Upper lobe of left lung (tissue), 6 donors: Measurements from ENCODE around the gene CUX1. TPM values are rescaled to one million over a fixed set of nuclear protein-coding genes. Genes with fewer than 3 reads are reported as not detected.

ENCODE experiments used
- ATAC-seq, 2 donors: fragments of 200-7000 bp; cut with Tn5 transposase; one replicate each; pipeline ENCODE4 v1.9.1; 2022; ENCODE audit warnings: mild to moderate bottlenecking in 2 of 2, moderate library complexity in 2 of 2; ENCODE audit not compliant: low FRiP score in 2 of 2
- DNase-seq, 2 donors: peaks; one replicate each; pipeline ENCODE4 v3.0.0-alpha.2; 2019 to 2020
- H3K27ac ChIP-seq, 4 donors: fragments of 200-600 bp; sonication (generic); one replicate each; pipeline ENCODE4 v1.5.1; 2016 to 2019
- H3K27me3 ChIP-seq, 4 donors: fragments of 200-600 bp; sonication (generic); one replicate each; pipeline ENCODE4 v1.5.1; 2017 to 2019
- H3K36me3 ChIP-seq, 4 donors: fragments of 200-600 bp; sonication (generic); one replicate each; pipeline ENCODE4 v1.5.1; 2016 to 2019
- H3K4me1 ChIP-seq, 4 donors: fragments of 200-600 bp; sonication (generic); one replicate each; pipeline ENCODE4 v1.5.1; 2018 to 2019
- H3K4me3 ChIP-seq, 4 donors: fragments of 200-600 bp; sonication (generic); one replicate each; pipeline ENCODE4 v1.5.1; 2017 to 2019; ENCODE audit warnings: mild to moderate bottlenecking in 2 of 4, moderate library complexity in 1 of 4
- H3K9me3 ChIP-seq, 4 donors: fragments of 200-600 bp; sonication (generic); one replicate each; pipeline ENCODE4 v1.5.1; 2018 to 2019
- CTCF ChIP-seq, 6 experiments: fragments of 450-650 bp in 4 of 6; fragments of 200-600 bp in 2 of 6; sonication (generic) in 2 of 6; IDR thresholded peaks; one replicate each; pipeline ENCODE4 v1.5.1; 2016 to 2019; ENCODE audit warnings: antibody characterized with exemption in 6 of 6
- EP300 ChIP-seq, 4 donors: sonication (generic); formaldehyde crosslinking; IDR thresholded peaks; one replicate each; pipeline ENCODE4 v1.5.1; 2017; ENCODE audit warnings: antibody characterized with exemption in 4 of 4, control low read depth in 2 of 4
- POLR2A ChIP-seq, 4 donors: fragments of 450-650 bp; IDR thresholded peaks; one replicate each; pipeline ENCODE4 v1.5.1; 2016 to 2017; ENCODE audit warnings: antibody characterized with exemption in 4 of 4, mild to moderate bottlenecking in 2 of 4
- POLR2AphosphoS5 ChIP-seq, 2 donors: sonication (generic); formaldehyde crosslinking; IDR thresholded peaks; one replicate each; pipeline ENCODE4 v1.5.1; 2017; ENCODE audit warnings: antibody characterized with exemption in 2 of 2
- WGBS, 2 donors: methylation state at CpG; one replicate each; pipeline ENCODE4 v1.1.5; 2017 to 2018; 5-methylcytosine and 5-hydroxymethylcytosine counted together
- total RNA-seq, 6 donors: library from RNA; depleted of rRNA in 4 of 6; stranded (reverse); fragments of >200 nt in 4 of 6; gene quantifications; one replicate each; pipeline versions ENCODE4 v1.1.0 to v1.2.1, GENCODE V29; 2016 to 2021
- donor health status: DM: no; HTN: no; CAD: no; lungs with moderate emphysema.
- donor health status: DM: no; HTN: yes; CAD: no; lungs with severe emphysema.

The CUX1 gene
- total RNA-seq, 6 donors from 2014 or later: 106 to 188 (median 115) TPM

- ATAC-seq (no peak), DNase-seq (no peak)
- Histone ChIP-seq H3K9me3 (no peaks in the 10 kb centered on the region), H3K4me3 (no peak overlapping the region), H3K36me3 (peaks cover 0 to 3% (median 0%) of the 10 kb centered on the region in 4 donors), H3K27me3 (no peaks in the 10 kb centered on the region), H3K27ac (no peak overlapping the region), H3K4me1 (no peaks in the 10 kb centered on the region)
- no peak for TF ChIP-seq EP300 (IDR thresholded peaks at IDR 0.05)
- TF ChIP-seq CTCF (IDR thresholded peaks at IDR 0.05): no peak
- no peak for TF ChIP-seq POLR2A (IDR thresholded peaks at IDR 0.05)
- no peak for TF ChIP-seq POLR2AphosphoS5 (IDR thresholded peaks at IDR 0.05)
- WGBS, 2 donors: 87 to 98% methylated on average over 11 to 12 of the region's 12 CpGs
Measured at GRCh38 chr7:102018876-102019275, 201.4 kb downstream of the CUX1 start.

- no peaks in the 10 kb centered on the region for H3K27me3 ChIP-seq
- DNase-seq: no peak
- H3K4me3 ChIP-seq: no peak overlapping the region
- H3K27ac ChIP-seq: no peak overlapping the region
- WGBS, 2 donors: 92 to 94% methylated on average over 7 of the region's 7 CpGs
- no peak for TF ChIP-seq POLR2A (IDR thresholded peaks at IDR 0.05)
- TF ChIP-seq CTCF (IDR thresholded peaks at IDR 0.05): no peak
- no peak for TF ChIP-seq EP300 (IDR thresholded peaks at IDR 0.05)
- TF ChIP-seq POLR2AphosphoS5 (IDR thresholded peaks at IDR 0.05): no peak
- no peaks in the 10 kb centered on the region for H3K9me3 ChIP-seq
- no peaks in the 10 kb centered on the region for H3K36me3 ChIP-seq
- H3K4me1 ChIP-seq: no peaks in the 10 kb centered on the region
- ATAC-seq: no peak
Measured at GRCh38 chr7:102019461-102019860, 202.0 kb downstream of the CUX1 start.

DNA sequence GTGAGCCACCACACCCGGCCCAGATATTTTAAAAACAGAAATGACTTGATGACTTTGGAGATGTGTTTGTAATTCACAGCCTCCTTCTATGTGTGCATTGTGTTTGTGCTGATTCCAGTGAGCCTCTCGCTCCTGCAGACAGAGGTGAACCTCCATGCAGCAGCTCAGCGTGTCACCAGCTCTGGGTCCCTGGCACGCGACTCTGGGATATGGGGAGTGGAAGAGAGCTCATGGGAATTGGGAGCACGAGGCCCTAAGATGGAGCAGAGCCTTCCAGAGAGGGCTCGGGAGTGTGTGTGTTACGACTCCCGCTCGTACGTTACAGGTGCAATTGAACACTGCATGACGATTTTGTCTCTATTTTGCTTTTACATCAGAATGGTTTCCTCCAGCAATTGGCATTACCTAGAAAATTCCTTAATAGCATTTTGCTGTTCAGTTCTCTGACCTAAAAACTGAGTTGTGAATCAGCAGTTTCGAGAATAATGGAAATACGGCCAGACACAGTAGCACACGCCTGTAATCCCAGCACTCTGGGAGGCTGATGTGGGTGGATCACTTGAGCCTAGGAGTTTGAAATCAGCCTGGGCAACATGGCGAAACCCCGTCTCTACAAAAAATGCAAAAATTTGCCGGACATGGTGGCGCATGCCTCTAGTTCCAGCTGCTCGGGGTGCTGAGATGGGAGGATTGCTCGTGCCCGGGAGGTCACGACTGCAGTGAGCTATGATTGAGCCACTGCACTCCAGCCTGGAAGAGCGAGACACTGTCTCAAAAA, 204.6 kb downstream of the CUX1 start:
- TF ChIP-seq POLR2AphosphoS5 (IDR thresholded peaks at IDR 0.05) (no peak), POLR2A (IDR thresholded peaks at IDR 0.05) (no peak), EP300 (IDR thresholded peaks at IDR 0.05) (no peak), CTCF (IDR thresholded peaks at IDR 0.05) (no peak)
- WGBS, 2 donors: 95% methylated on average over 24 of the region's 24 CpGs
- no peak overlapping the region for H3K27ac ChIP-seq
- no peaks in the 10 kb centered on the region for H3K9me3 ChIP-seq
- no peak for DNase-seq
- no peaks in the 10 kb centered on the region for H3K36me3 ChIP-seq
- H3K4me3 ChIP-seq: no peak overlapping the region
- no peak for ATAC-seq
- H3K4me1 ChIP-seq: no peaks in the 10 kb centered on the region
- H3K27me3 ChIP-seq: no peaks in the 10 kb centered on the region

DNA sequence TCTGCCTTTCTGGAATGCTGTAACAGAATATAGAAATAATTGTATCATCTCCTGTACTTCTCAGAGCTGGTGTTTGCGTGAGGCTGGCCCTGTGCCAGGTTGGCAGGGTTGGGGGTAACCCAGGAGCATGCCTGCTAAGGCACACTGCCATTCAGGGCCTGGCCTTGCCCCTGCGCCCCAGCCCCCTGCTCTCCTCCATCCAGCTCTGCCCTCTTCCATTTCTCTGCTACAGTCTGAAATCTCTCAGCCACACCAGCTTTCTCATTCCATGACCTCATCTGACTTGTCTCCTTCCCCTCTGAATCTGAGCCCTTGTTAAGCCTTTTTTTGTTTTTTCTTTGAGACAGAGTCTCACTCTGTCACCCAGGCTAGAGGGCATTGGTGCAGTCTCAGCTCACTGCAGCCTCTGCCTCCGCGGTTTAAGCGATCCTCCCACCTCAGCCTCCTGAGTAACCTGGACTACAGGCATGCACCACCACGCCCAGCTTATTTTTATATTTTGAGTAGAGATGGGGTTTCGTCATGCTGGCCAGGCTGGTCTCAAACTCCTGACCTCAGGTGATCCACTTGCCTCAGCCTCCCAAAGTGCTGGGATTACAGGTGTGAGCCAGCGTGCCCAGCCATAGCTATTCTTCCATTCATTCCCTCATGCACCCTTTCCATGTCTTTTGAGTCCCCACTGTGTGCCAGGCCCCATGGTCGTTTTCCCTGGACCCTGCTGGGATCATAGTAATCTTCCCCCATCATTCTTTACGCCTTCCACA, 206.8 kb downstream of the CUX1 start:
- no peak for ATAC-seq
- no peak for TF ChIP-seq POLR2A (IDR thresholded peaks at IDR 0.05)
- no peak for TF ChIP-seq EP300 (IDR thresholded peaks at IDR 0.05)
- no peak for TF ChIP-seq POLR2AphosphoS5 (IDR thresholded peaks at IDR 0.05)
- TF ChIP-seq CTCF (IDR thresholded peaks at IDR 0.05): no peak
- no peak overlapping the region for H3K4me3 ChIP-seq
- H3K4me1 ChIP-seq: no peaks in the 10 kb centered on the region
- no peak for DNase-seq
- H3K36me3 ChIP-seq: peaks cover 0 to 13% (median 9%) of the 10 kb centered on the region in 4 donors
- H3K27me3 ChIP-seq: no peaks in the 10 kb centered on the region
- WGBS, 2 donors: 83% methylated on average over 10 of the region's 10 CpGs
- no peak overlapping the region for H3K27ac ChIP-seq
- H3K9me3 ChIP-seq: no peaks in the 10 kb centered on the region
